ENCODE results near the gene CHRNB1. TPM values are rescaled to one million over a fixed set of nuclear protein-coding genes. Genes with fewer than 3 reads are reported as not detected.

The CHRNB1 gene
- total and polyA plus RNA-seq, 10 of the 15 experiments (the other 5 are each of a cell fraction or from before 2014, with no cell fraction given), result 5.8 to 14.8 (median 11.3) TPM

DNA sequence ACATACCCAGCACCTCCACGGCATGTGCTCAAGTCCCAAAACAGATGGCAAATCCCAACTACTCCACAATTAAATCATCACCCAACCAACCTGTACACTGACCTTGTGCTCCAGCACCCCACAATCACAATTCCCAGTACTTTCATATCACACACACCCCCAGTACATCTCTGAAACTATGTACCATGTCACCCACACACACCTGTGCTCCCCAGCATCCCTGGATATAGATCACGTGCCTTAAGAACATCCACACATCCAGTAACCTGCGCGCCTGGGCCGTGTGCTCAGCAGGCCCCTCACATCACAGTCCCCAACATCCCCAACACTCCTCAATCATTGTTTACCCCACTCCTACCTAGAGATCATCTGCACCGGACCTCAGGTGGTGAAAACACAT lies 35.1 kb upstream of the CHRNB1 start:
- ChIA-PET POLR2A (no interaction called here), SMC1A (ENCODE audit: uncharacterized antibody, unreplicated experiment) (no interaction called here), CTCF (no interaction called here), RAD21 (ENCODE audit: unreplicated experiment) (no interaction called here)
- BruUV-seq (replicated peaks), result no TSS peak
- intact Hi-C loops (cut with micrococcal nuclease; ENCODE audit: unreplicated experiment), result no loop called here
- DNase-seq (ENCODE audit: low read depth, low spot score), result no peak
- Histone ChIP-seq H2AFZ (ENCODE audit: control insufficient read depth, low read depth, low read length) (no peak overlapping the region), H3K4me1 (ENCODE audit: control insufficient read depth, insufficient read depth, low read length) (no peaks in the 10 kb centered on the region), H3K9ac (ENCODE audit: control insufficient read depth, insufficient read depth, low read length) (no peak overlapping the region), H3K4me2 (ENCODE audit: control insufficient read depth, insufficient read depth) (no peak overlapping the region), H4K20me1 (ENCODE audit: control insufficient read depth, insufficient read depth) (no peaks in the 10 kb centered on the region), H3K4me3 (no peak overlapping the region), H3K36me3 (ENCODE audit: control insufficient read depth in 2 of 2, insufficient read depth in 2 of 2, low read length in 1 of 2) (no peaks in the 10 kb centered on the region), H3K9me3 (replicated peaks; ENCODE audit: control insufficient read depth, insufficient read depth, low read length) (no peaks in the 10 kb centered on the region), H3K79me2 (ENCODE audit: control insufficient read depth, insufficient read depth, low read length) (no peaks in the 10 kb centered on the region), H3K27me3 (replicated peaks in 1 of 2; ENCODE audit: control insufficient read depth in 2 of 2, insufficient read depth in 2 of 2, low read length in 1 of 2) (peaks cover 0 to 6% of the 10 kb centered on the region in 2 experiments; a peak in 3 of 4 replicates), H3K27ac (ENCODE audit: control insufficient read depth, insufficient read depth) (no peak overlapping the region)
- TF ChIP-seq ZBED1 (IDR thresholded peaks at IDR 0.05; ENCODE audit: borderline replicate concordance), result no peak
- TF ChIP-seq ASH2L (IDR thresholded peaks at IDR 0.05; ENCODE audit: borderline replicate concordance, low read depth), result no peak
- TF ChIP-seq CHD1 (IDR thresholded peaks at IDR 0.05; ENCODE audit: low read depth, low read length), result no peak
- TF ChIP-seq HDAC6 (IDR thresholded peaks at IDR 0.05; ENCODE audit: unreplicated experiment), result no peak
- TF ChIP-seq ZNF274 (IDR thresholded peaks at IDR 0.05; ENCODE audit: insufficient read depth, insufficient read length), result no peak
- TF ChIP-seq IRF4 (IDR thresholded peaks at IDR 0.05; ENCODE audit: low read depth, low read length), result no peak
- no peak for TF ChIP-seq JUNB (IDR thresholded peaks at IDR 0.05)
- TF ChIP-seq DPF2 (IDR thresholded peaks at IDR 0.05), result no peak
- ATAC-seq, result no peak
- in situ Hi-C loops (cut with MboI), result no loop called here
- FAIRE-seq, result no peak
- 63% methylated on average over 6 of the region's 6 CpGs for WGBS (ENCODE audit: insufficient coverage, insufficient replicate concordance, low lambda C conversion rate, missing lambda C conversion rate)

DNA sequence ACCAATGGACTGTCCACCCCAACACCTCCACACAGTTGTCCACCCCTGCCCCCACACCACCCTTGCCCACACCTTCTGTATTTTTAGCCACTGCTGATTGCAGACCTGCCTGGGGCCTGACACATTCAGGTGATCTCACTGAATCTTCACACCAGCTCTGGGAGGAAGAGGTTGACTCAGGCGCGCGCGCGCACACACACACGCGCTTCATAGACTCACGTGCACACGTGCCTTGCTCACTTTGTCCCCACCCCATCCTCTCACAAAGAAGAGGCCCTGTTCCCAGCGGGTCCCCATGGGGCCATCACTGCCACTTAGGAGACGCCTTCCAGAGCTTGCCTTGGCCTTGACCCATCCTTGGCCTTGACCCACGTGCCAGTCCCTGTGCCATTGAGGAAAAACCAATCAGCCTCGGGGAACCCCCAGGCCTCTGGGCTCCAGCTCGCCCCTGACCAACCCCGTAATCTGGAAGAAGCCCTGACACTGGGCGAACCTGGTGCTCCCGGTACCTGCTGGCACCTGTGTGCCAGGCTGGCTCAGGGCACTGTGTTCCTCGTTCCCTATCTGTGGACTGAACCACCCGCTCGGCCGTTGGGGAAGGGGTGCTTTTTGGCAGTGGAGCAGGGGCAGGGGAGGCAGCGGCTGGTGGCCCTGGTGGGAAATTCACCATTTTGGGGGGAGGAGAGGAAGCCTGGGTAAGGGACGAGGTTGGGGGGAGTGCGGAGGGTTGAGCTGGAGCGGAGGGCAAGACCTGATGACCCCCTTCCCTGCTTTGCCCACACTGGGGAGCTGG lies 34.0 kb upstream of the CHRNB1 start:
- BruUV-seq (replicated peaks), result no TSS peak
- H3K4me2 ChIP-seq (ENCODE audit: control insufficient read depth, insufficient read depth), result no peak overlapping the region
- H3K27ac ChIP-seq (ENCODE audit: control insufficient read depth, insufficient read depth), result no peak overlapping the region
- FAIRE-seq (no peak), ATAC-seq (no peak), DNase-seq (ENCODE audit: low read depth, low spot score) (no peak)
- no peak overlapping the region for H2AFZ ChIP-seq (ENCODE audit: control insufficient read depth, low read depth, low read length)
- H3K4me1 ChIP-seq (ENCODE audit: control insufficient read depth, insufficient read depth, low read length), result no peaks in the 10 kb centered on the region
- H3K27me3 ChIP-seq (replicated peaks in 1 of 2; ENCODE audit: control insufficient read depth in 2 of 2, insufficient read depth in 2 of 2, low read length in 1 of 2), result peaks cover 0 to 2% of the 10 kb centered on the region in 2 experiments; a peak in 3 of 4 replicates
- no peaks in the 10 kb centered on the region for H3K9me3 ChIP-seq (replicated peaks; ENCODE audit: control insufficient read depth, insufficient read depth, low read length)
- CTCF ChIA-PET, result no interaction called here
- no peaks in the 10 kb centered on the region for H3K79me2 ChIP-seq (ENCODE audit: control insufficient read depth, insufficient read depth, low read length)
- no peaks in the 10 kb centered on the region for H3K36me3 ChIP-seq (ENCODE audit: control insufficient read depth in 2 of 2, insufficient read depth in 2 of 2, low read length in 1 of 2)
- H3K9ac ChIP-seq (ENCODE audit: control insufficient read depth, insufficient read depth, low read length), result no peak overlapping the region
- no peak for TF ChIP-seq ZBTB33 (IDR thresholded peaks at IDR 0.05)
- TF ChIP-seq BHLHE40 (IDR thresholded peaks at IDR 0.05; ENCODE audit: borderline replicate concordance in 1 of 2, low read depth in 2 of 2, low read length in 1 of 2), result peak in 1 of 2 experiments; percentile 65; a peak in 2 of 4 replicates
- 53% methylated on average over 25 of the region's 25 CpGs for WGBS (ENCODE audit: insufficient coverage, insufficient replicate concordance, low lambda C conversion rate, missing lambda C conversion rate)
- SMC1A ChIA-PET (ENCODE audit: uncharacterized antibody, unreplicated experiment), result no interaction called here
- RAD21 ChIA-PET (ENCODE audit: unreplicated experiment), result no interaction called here
- no peak overlapping the region for H3K4me3 ChIP-seq
- H4K20me1 ChIP-seq (ENCODE audit: control insufficient read depth, insufficient read depth), result no peaks in the 10 kb centered on the region
- in situ Hi-C loops (cut with MboI) (no loop called here), intact Hi-C loops (cut with micrococcal nuclease; ENCODE audit: unreplicated experiment) (no loop called here)
- POLR2A ChIA-PET, result no interaction called here

Data from GM12878 (cell line).